Measurements from ENCODE around the gene PITPNB.

Gene PITPNB

DNA sequence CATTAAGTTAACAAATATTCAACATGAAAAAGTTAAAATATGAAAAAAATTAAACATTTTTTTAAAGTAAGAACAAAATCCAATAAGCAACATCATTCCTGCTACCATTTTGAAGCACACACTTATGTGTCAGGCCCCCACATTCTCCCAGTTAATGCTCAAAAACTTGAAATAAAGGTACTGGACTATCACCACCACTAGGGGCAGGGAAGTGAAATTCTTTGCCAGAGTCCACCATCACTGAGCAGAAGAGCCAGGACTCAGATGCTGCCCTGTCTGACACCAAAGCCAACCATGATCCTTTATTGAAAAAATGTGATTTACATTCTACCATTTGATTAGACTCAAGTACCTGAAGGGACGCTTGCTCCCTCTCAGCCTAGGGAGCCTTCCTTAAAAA is 39.1 kb downstream of the PITPNB start:
- TF ChIP-seq GATA2 (IDR thresholded peaks at IDR 0.05; ENCODE audit: low read depth, low read length) (no peak), GATA3 (IDR thresholded peaks at IDR 0.05; ENCODE audit: low read depth, low read length) (no peak)

DNA sequence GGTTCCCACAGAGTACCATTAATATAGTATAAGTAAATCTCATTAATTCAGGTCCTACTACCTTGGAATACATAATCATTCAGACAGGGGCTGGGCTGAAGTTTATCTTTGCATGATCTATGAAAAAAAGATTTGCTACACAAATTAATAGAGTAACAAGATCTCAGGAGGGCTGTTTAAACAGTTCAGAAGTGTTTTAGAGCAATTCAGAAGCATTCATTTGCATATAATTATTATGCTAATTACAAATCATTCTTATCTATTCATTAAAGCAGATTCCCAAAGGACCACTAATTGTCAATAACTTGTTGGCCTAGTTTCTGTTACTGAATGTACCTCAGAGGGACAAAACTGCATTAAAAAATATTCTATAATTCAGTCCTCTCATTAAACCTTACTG is 40.5 kb downstream of the PITPNB start:
- TF ChIP-seq GATA3 (IDR thresholded peaks at IDR 0.05; ENCODE audit: low read depth, low read length) (no peak), GATA2 (IDR thresholded peaks at IDR 0.05; ENCODE audit: low read depth, low read length) (no peak)

DNA sequence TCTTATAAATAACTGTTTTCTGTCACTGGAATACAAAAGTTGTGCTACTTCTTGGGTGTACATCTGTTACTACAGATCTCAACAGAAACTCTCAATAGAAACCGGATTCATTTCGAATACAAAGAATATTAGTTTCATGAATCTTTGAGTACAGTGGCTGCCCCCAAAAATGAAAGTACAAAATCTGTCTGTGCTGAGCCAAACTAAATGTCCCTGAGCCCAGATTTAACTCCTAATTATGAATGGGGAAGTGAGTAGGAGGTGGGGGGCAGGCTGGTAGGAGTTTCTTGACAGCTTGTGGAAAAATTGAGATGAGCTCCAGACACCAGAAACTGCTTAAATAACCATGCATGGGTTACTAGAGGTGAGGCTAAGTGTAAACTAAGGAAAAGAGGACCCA is 41.6 kb downstream of the PITPNB start:
- TF ChIP-seq GATA3 (IDR thresholded peaks at IDR 0.05; ENCODE audit: low read depth, low read length) = no peak
- no peak for TF ChIP-seq GATA2 (IDR thresholded peaks at IDR 0.05; ENCODE audit: low read depth, low read length)

DNA sequence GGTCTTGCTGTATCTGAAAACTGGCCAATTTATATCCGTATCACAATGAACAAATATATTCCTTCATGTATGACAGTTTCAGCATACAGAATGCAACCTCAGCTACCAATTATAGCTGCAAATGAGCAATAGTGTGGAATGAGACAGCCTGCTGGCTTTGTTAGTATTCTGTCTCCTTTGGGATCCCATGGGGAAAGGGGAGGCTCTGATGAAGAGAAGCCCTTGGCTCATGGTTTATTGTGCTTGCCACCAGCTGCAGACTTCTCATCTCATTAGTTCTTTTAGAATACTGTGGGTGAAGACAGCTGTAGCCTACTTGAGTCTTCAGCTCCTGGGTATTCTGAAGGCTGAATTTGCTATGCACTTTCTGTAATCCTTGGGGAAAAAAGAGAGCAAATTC is 42.4 kb downstream of the PITPNB start:
- TF ChIP-seq GATA2 (IDR thresholded peaks at IDR 0.05; ENCODE audit: low read depth, low read length) (no peak), GATA3 (IDR thresholded peaks at IDR 0.05; ENCODE audit: low read depth, low read length) (no peak)

DNA sequence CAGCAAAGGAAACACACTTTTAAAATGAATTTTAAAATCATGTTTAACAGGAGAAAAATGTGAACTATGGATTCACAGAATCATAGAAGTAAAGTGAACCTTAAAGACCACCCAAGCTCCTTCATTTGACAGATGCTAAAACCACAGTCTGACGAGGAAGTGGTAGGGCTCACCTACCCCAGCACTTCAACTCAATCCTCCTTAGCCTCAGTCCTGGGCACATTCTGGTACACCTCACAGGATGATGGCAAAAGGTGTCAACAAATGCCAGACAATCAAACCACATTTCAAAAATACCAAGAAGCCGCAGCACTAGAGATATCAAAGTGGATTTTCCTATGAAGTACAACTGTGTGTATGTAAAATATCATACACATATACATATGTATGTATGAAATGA is 43.1 kb downstream of the PITPNB start:
- no peak for TF ChIP-seq GATA2 (IDR thresholded peaks at IDR 0.05; ENCODE audit: low read depth, low read length)
- TF ChIP-seq GATA3 (IDR thresholded peaks at IDR 0.05; ENCODE audit: low read depth, low read length) = no peak

DNA sequence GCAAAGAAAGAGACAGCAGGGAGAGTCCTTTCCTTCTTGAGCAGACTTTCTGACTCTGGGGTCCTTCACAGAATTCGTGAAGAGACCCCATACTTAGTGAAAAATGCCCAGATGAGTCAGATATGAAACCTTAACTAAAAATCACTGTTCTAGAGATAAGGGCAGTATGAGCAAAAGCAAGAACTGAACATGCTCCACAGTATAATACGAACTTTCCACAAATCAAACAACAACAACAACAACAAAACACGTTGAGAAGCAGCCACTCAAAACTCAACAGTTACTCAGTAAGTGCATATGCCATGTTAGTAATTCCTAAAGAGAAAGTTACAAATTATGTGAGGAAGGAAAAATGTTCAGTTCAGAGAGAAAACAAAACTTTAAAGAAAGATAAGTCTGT is 44.3 kb downstream of the PITPNB start:
- no peak for TF ChIP-seq GATA3 (IDR thresholded peaks at IDR 0.05; ENCODE audit: low read depth, low read length)
- TF ChIP-seq GATA2 (IDR thresholded peaks at IDR 0.05; ENCODE audit: low read depth, low read length) = no peak

DNA sequence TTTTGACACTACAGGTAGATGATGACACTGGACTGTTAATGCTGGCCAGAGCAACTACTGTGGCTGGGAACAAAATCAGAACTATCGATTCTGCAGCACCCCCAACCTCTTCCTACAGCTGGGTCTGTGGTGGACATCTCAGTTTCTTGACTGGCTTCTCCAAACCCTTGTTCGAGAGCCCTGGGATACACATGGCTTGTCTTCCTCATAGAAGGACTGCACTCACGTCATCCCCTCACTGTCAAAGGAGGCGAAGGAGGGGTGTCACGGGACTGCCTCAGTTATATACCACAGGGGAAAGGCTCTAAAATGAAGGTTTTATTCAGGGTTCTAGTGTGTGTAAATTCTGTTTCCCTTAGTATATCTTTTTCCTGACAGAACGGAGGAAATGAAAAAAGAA is 44.9 kb downstream of the PITPNB start:
- TF ChIP-seq GATA2 (IDR thresholded peaks at IDR 0.05; ENCODE audit: low read depth, low read length) (no peak), GATA3 (IDR thresholded peaks at IDR 0.05; ENCODE audit: low read depth, low read length) (no peak)

DNA sequence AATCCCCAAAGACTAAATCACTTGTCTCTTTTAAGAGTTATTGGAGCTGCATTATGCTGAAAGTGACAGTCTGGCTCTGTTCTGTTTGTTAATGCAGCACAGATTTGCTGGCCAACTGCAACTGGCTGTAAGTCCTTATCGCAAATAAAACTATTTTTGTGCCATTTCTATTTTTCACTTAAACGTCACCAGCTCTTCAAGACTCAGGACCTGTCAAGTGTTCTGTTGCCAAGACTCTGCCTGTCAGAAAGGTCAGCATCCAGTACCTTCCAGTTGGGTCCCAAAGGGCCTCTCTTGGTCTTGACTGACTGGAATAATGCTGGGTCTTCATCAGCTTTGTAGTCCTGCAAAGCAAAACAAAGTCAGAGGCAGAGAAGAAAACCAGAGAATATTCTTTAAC is 45.6 kb downstream of the PITPNB start:
- no peak for TF ChIP-seq GATA3 (IDR thresholded peaks at IDR 0.05; ENCODE audit: low read depth, low read length)
- TF ChIP-seq GATA2 (IDR thresholded peaks at IDR 0.05; ENCODE audit: low read depth, low read length) = no peak

DNA sequence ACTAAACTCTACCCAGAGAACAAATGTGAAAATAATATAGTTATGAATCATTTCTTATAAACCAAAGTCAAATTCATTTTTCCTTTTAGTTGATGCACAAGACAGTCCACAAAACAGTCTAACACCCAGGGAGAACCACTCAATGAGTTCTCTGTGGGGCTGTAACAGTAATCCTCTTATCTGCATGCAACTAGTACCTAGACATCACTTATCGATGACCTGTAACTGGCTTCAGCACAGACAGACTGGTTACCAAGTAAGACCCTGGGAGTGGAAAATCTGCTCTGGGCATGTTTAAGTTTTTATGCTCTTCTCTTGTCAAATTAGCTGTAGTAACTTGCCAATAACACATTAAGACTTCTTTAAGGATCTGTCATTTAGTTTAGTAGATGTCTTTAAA is 46.6 kb downstream of the PITPNB start:
- TF ChIP-seq GATA3 (IDR thresholded peaks at IDR 0.05; ENCODE audit: low read depth, low read length) = no peak
- no peak for TF ChIP-seq GATA2 (IDR thresholded peaks at IDR 0.05; ENCODE audit: low read depth, low read length)

DNA sequence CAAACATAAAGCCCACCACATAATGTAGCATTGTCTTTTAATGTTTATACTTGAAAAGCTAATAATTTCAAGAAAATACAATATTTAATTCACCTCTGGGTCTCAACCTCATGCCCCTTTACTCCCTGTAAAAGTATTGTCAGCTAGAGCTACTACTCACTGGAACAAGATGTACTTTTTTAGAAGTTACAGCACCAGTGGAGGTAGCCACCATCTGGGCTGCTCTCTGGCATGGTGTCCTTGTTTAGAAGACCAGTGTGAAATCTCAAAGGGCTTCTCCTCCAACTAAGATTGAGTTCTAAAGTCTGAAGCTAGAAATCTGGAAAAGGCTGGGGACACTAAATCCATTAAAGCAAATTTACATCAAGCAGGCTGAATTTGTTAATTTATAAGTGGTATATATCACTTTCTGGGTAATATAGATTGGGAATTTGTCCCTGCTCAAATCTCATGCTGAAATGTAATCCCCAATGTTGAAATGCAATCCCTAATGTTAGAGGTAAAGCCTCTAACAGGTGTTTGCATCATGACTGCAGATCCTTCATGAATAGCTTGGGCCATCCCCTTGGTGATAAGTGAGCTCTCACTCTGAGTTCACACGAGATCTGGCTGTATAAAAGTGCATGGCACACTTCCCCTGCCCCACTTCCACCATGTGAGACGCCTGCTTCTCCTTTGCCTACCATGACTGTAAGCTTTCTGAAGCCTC is 47.6 kb downstream of the PITPNB start:
- no peak for TF ChIP-seq GATA2 (IDR thresholded peaks at IDR 0.05; ENCODE audit: low read depth, low read length)
- no peak for TF ChIP-seq GATA3 (IDR thresholded peaks at IDR 0.05; ENCODE audit: low read depth, low read length)

DNA sequence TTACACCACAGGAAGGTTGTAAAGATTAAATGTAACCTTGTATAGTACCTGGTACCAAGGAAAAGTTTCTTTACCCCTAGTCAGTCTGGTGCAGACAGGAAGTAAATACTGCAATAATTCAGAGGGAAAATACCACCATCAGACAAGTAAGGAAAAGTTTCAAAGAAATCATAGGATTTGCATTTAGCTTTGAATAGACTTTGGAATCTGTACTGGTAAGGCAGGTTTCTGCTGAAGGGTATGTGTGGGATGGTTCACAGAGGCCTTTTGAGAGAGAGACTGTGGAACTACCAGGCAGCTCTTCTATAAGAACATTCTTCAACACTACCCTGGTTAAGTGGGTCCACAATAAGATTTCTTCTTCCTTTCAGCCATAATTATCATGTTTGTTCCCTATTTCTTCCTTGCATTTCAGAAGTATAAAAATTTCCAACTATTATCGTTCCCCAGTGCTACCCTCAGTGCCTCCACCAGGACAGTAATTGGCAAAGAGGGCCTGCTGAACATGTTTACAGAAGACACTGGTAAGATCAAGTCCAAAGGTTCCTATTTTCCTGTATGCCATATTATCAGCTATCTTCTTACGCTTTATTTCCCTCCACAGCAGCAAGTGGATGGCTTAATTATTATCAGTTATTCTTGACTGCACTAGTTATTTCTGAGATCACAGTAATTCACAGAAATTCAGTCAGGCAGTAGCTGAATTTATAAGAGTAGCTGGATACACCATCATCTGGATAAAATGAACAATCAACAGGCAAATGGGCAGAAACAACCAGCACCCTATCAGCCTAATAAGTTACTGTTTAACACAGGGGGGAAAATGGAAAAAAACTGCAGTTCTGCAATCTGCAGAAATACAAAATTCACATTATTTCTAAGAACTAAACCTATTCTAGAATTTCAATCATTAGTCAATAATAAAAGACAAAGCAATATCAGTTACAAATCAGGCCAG is 48.5 kb downstream of the PITPNB start:
- TF ChIP-seq GATA2 (IDR thresholded peaks at IDR 0.05; ENCODE audit: low read depth, low read length) (no peak), GATA3 (IDR thresholded peaks at IDR 0.05; ENCODE audit: low read depth, low read length) (no peak)

DNA sequence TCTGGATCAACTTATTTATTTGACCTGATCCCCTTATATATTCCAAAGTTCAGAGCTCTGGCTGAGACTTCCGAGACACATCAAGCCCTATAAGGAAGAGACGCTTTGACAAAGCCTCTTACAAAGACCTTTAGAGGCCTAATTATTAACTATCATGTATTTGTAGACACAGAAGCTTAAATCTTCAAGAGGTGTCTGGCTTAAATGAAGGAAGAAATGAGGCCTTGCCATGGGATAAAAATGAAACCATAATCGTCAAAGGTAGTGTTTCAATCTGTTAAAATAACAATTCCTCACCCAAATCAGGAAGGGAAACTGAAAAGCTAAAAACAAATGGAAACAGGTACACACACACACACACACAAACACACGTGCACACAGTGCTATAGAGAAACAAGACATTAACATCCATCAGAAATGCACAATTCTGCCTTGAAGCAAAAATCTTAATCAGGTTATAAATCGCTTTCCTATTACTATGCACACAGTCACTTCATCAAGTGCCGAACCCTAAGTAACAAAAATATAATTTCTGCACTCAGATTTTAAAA is 50.2 kb downstream of the PITPNB start:
- TF ChIP-seq GATA2 (IDR thresholded peaks at IDR 0.05; ENCODE audit: low read depth, low read length) = no peak
- TF ChIP-seq GATA3 (IDR thresholded peaks at IDR 0.05; ENCODE audit: low read depth, low read length) = no peak

DNA sequence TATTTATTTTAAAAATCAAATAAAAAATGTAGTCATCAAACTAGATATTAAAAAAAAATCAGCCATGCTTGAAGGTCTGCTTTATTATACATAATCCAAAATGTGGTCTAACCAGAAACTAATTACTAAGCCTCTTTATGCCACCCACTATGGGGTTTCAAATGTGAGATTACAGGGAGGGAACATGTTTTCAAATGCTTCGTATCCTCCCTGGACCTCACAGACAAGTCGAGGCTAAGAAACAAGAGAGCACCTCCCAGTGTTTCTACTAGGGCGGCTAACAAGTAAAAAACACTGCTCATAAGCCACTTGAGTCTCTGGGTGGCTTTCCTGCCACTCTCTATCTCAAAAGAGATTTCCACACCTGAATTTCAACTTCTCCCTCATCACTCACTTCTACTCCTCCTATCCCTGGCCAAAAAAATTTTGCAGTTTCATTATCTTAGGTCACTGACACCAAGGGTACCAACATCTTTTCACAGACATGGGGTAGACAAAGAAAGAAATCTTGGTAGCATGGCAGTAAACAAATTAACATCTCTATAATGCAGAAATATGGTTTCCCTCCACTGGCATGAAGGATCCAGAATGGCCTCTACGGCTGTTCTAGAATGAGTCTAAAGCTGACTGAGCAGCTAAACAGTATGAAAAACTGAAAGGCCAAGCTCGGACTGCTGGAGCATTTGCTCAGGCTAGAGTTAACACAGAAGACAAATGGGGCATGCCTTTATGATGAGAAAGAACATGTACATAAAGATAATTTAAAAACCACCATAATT is 50.9 kb downstream of the PITPNB start:
- TF ChIP-seq GATA3 (IDR thresholded peaks at IDR 0.05; ENCODE audit: low read depth, low read length) = no peak
- no peak for TF ChIP-seq GATA2 (IDR thresholded peaks at IDR 0.05; ENCODE audit: low read depth, low read length)
